Heart left ventricle (tissue), 16 donors: Measurements from ENCODE around the gene ZNRD2. TPM values are rescaled to one million over a fixed set of nuclear protein-coding genes. Genes with fewer than 3 reads are reported as not detected.

Source experiments
- ATAC-seq, 4 donors: fragments of 200-7000 bp; cut with Tn5 transposase; one replicate each; pipeline ENCODE4 v1.9.1; 2020 to 2022; ENCODE audit warnings: moderate library complexity in 4 of 4, mild to moderate bottlenecking in 3 of 4, moderate number of reproducible peaks in 1 of 4
- DNase-seq, 5 donors: peaks; one replicate each; pipeline ENCODE4 v3.0.0-alpha.2; 2020
- H3K27ac ChIP-seq, 12 donors: fragments of 200-600 bp; sonication (generic) in 4 of 12; one replicate each; pipeline versions ENCODE4 v1.5.0 to v1.8.0; 2016 to 2022; ENCODE audit warnings: mild to moderate bottlenecking in 2 of 12
- H3K27me3 ChIP-seq, 9 donors: fragments of 200-600 bp; sonication (generic) in 2 of 9; one replicate each; pipeline versions ENCODE4 v1.5.1 to v1.8.0; 2016 to 2022; ENCODE audit warnings: mild to moderate bottlenecking in 3 of 9
- H3K36me3 ChIP-seq, 9 donors: fragments of 200-600 bp; sonication (generic) in 2 of 9; one replicate each; pipeline versions ENCODE4 v1.5.0 to v1.8.0; 2018 to 2022; ENCODE audit warnings: mild to moderate bottlenecking in 2 of 9
- H3K4me1 ChIP-seq, 12 donors: fragments of 200-600 bp; sonication (generic) in 4 of 12; one replicate each; pipeline versions ENCODE4 v1.5.0 to v1.8.0; 2016 to 2022; ENCODE audit warnings: mild to moderate bottlenecking in 3 of 12
- H3K4me3 ChIP-seq, 12 donors: fragments of 200-600 bp; sonication (generic) in 4 of 12; one replicate each; pipeline versions ENCODE4 v1.5.0 to v1.8.0; 2017 to 2022; ENCODE audit warnings: mild to moderate bottlenecking in 9 of 12, moderate library complexity in 4 of 12
- H3K9me3 ChIP-seq, 12 donors: fragments of 200-600 bp; sonication (generic) in 4 of 12; one replicate each; pipeline versions ENCODE4 v1.5.0 to v1.8.0; 2016 to 2022; ENCODE audit warnings: mild to moderate bottlenecking in 1 of 12
- CTCF ChIP-seq, 12 donors: fragments of 200-600 bp; sonication (generic) in 4 of 12; IDR thresholded peaks; one replicate each; pipeline versions ENCODE4 v1.5.0 to v1.8.0; 2018 to 2022; ENCODE audit warnings: antibody characterized with exemption in 12 of 12, mild to moderate bottlenecking in 5 of 12
- POLR2A ChIP-seq, 2 donors: fragments of 450-650 bp; IDR thresholded peaks; one replicate each; pipeline ENCODE4 v1.6.1; 2017; ENCODE audit warnings: antibody characterized with exemption in 2 of 2, mild to moderate bottlenecking in 2 of 2, moderate library complexity in 2 of 2
- WGBS, 4 donors: extraction: QIAGEN DNeasy Blood & Tissue Kit in 2 of 4; methylation state at CpG; one replicate each; pipeline versions ENCODE4 v1.1.5 to v1.1.7; 2013 to 2018; 5-methylcytosine and 5-hydroxymethylcytosine counted together
- intact Hi-C, 10 donors: fragments of 100-400 bp; cut with DNase I; formaldehyde crosslinking; loops; one replicate each; pipeline versions ENCODE4 v1.11.1 to v1.14.2; 2022
- polyA plus RNA-seq, 2 donors: library from polyadenylated mRNA; stranded (reverse); fragments of 200-250 nt; gene quantifications; one replicate each; pipeline ENCODE4 v1.2.3, GENCODE V29; 2013
- total RNA-seq, 9 donors: library from RNA; depleted of rRNA in 2 of 9; stranded (reverse); fragments of >200 nt in 2 of 9; fragmentation: NEBNext Ultra II Directional in 3 of 9; extraction: Animal tissue kit (Norgen Biotek cat#: 25700) in 3 of 9; gene quantifications; one replicate each; pipeline versions ENCODE4 v1.1.0 to v1.2.4, GENCODE V29; 2016 to 2023
- donor health status: ischemic (EF 13 %, LVEDD 7.1; RV severe dilation, severe dysfunction).
- donor health status: healthy with polysubstance abuse.
- donor health status: DM: no; HTN: yes; CAD: no.
- donor health status: DM: no; HTN: no; CAD: no.
- donor health status: ischemic (EF 25% LVEDD 6.9; RV normal size, moderate dysfunction).
- donor health status: ischemic (EF 25% LVEDD 5.7; RV mildly dilated, moderate dysfunction).
- donor health status: healthy.
- donor health status: DM: yes; HTN: yes; CAD: no.
- donor health status: ischemic (EF 35%, LVEDD 5.7; RV mildly dilated, moderate dysfunction).
- donor health status: nonischemic (EF 11% LVEDD 7.7; RV severe dilation, severe dysfunction).
- donor health status: DM: yes; HTN: yes; CAD: no.
- donor health status: PGD.
- donor health status: ischemic (EF 29% LVEDD 5.4; RV normal size, mild dysfunction).
- donor health status: nonischemic (EF 23%, LVEDD 6.1; RV moderate dilation, normal function).

Gene ZNRD2
- total and polyA plus RNA-seq, 11 donors: 23.2 to 101 (median 35.7) TPM

DNA sequence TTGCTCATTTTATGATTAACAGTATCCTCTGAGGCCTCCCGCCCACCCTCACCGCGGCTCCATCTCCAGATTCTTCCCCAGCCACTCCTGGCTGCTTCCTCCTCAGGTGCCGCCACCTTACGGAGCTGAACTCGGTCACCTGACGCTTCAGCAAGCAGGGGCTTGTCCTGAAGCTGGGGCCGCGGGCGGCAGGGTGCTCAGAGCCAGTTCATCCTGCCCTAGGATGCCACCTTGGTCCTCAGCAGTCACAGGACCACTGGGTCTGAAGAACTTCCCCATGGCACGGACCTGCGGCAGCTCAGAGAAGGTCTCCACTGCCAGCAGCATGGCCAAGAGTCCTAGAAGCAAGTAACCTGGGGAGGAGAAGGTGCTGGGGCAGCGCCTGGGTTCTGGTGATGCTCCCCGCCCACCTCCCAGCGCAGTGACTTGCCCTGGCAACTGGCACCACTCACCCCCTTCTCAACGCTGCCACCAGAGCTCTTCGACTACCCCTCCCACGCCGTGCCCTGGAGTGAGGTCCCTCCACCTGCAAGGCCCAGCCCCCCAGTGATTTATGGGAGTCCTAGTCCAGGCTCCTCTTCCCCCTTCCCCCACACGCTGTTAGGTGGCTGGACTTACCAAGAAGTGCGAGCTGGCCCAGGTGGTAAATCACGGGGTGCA, 22.7 kb downstream of the ZNRD2 start:
- DNase-seq: no peak

GRCh38 chr11:65593518-65594414, 23.5 kb downstream of the ZNRD2 start:
- Histone ChIP-seq H3K27ac (peak overlapping the region in 5 of 12 donors; percentile 3 to 54 (median 20)), H3K9me3 (no peaks in the 10 kb centered on the region), H3K36me3 (peaks cover 2 to 68% (median 45%) of the 10 kb centered on the region in 9 donors), H3K4me3 (no peak overlapping the region), H3K4me1 (peaks cover 0 to 50% (median 32%) of the 10 kb centered on the region in 12 donors), H3K27me3 (no peaks in the 10 kb centered on the region)
- 71 to 83% (median 78%) methylated on average over 16 to 26 of the region's 26 CpGs for WGBS, 4 donors
- TF ChIP-seq POLR2A (IDR thresholded peaks at IDR 0.05) (no peak), CTCF (IDR thresholded peaks at IDR 0.05) (peak; percentile 56 to 76 (median 66))
- intact Hi-C loops: loop anchor here in 3 of 10 donors (2.0 to 10.0 kb wide), 4 partner anchors 49 to 219 kb away; no protein-coding TSS in a partner anchor
- DNase-seq (peak in 2 of 5 donors; percentile 63 to 71), ATAC-seq (peak in 3 of 4 donors; percentile 23 to 47 (median 45))

More for the DNA sequence above, 22.7 kb downstream of the ZNRD2 start:
- peak overlapping the region in 8 of 12 donors; percentile 27 to 80 (median 59) for H3K27ac ChIP-seq
- peaks cover 5 to 58% (median 40%) of the 10 kb centered on the region in 12 donors for H3K4me1 ChIP-seq
- no peaks in the 10 kb centered on the region for H3K27me3 ChIP-seq
- H3K36me3 ChIP-seq: peaks cover 0 to 60% (median 37%) of the 10 kb centered on the region in 9 donors
- no peak for TF ChIP-seq CTCF (IDR thresholded peaks at IDR 0.05)
- ATAC-seq: no peak
- WGBS, 4 donors: 82 to 88% (median 87%) methylated on average over 18 to 22 of the region's 22 CpGs
- H3K4me3 ChIP-seq: peak overlapping the region in 3 of 12 donors; percentile 5 to 44 (median 38)
- intact Hi-C loops: loop anchor here in 3 of 10 donors (2.0 to 10.0 kb wide), 4 partner anchors 48 to 218 kb away; no protein-coding TSS in a partner anchor
- H3K9me3 ChIP-seq: no peaks in the 10 kb centered on the region

- no peaks in the 10 kb centered on the region for H3K27me3 ChIP-seq
- H3K27ac ChIP-seq: no peak overlapping the region
- TF ChIP-seq CTCF (IDR thresholded peaks at IDR 0.05) (no peak), POLR2A (IDR thresholded peaks at IDR 0.05) (no peak)
- H3K4me3 ChIP-seq: no peak overlapping the region
- H3K36me3 ChIP-seq: peaks cover 2 to 71% (median 57%) of the 10 kb centered on the region in 9 donors
- H3K4me1 ChIP-seq: peaks cover 0 to 38% (median 24%) of the 10 kb centered on the region in 12 donors
- ATAC-seq: no peak
- H3K9me3 ChIP-seq: no peaks in the 10 kb centered on the region
- intact Hi-C loops: loop anchor here in 3 of 10 donors (5.0 to 10.0 kb wide), 3 partner anchors 50 to 220 kb away; no protein-coding TSS in a partner anchor
- WGBS, 4 donors: 59 to 78% (median 69%) methylated on average over 3 of the region's 3 CpGs
- peak in 1 of 5 donors; percentile 24 for DNase-seq
Observed at GRCh38 chr11:65595131-65595530, 24.9 kb downstream of the ZNRD2 start.
